Measurements from ENCODE around the gene DHRS12. TPM values are rescaled to one million over a fixed set of nuclear protein-coding genes. Genes with fewer than 3 reads are reported as not detected.

The DHRS12 gene, protein sequence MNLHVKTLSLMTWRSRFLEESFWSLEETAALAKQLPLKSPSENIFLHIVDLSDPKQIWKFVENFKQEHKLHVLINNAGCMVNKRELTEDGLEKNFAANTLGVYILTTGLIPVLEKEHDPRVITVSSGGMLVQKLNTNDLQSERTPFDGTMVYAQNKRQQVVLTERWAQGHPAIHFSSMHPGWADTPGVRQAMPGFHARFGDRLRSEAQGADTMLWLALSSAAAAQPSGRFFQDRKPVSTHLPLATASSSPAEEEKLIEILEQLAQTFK
- total RNA-seq, result 10.2 TPM
- long read RNA-seq, partial matches to known transcripts, result 1 of 7 reads
- long read RNA-seq, other reads (novel, unspliced or antisense), result 5 of 7 reads

DNA sequence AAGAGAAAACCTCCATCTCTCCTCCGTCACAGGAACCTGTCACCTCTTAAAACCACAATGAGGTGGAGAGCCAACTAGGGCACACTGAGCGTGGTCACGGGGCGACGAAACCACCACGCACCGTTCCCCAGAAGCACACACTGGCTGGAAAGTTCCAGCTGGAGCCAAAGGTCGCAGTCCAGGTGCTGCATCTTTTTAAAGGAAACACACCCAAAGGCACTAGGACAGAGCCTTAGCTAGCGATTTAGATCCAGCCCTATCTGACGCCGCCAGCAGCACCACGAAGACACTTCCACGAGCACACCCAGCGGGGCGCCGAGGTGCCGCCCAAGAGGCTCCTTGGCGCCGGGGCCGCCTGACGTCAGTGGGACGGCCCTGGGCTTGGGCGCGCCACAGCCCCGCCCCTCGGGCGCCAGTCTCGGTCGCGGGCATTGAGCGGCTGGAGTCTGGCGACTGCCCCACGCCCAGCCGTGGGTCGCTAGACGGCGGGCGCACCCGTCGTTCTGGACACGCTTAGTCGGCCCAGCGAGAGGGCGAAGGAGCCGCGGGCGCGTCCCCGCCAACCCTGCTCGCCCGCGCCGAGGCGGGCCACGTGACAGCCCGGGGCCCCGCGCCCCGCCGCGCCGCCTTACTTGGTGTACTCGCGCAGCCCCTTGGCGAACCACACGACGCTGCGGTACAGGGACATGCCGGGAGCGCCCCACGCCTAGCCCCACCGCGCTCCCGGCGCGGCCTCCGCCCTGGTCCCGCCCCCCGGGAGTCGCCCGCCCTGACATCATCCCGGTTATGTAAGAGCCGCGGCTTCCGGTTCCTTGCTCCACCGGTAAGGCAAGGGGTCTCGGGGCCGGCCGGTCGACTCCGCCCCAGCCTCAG, at the start of gene DHRS12:
Gene DHRS12, minus strand, starts transcription at position 742 of the 873 bp plus-strand sequence. CDS start 4,504 bp downstream, outside the sequence.
- intact Hi-C loops (cut with DNase I), result loop anchor here (2.0 to 10.0 kb wide), 3 partner anchors 221 to 519 kb away; partner anchors contain the start of genes INTS6 and WDFY2
- DNase-seq (ENCODE audit: missing footprints) (peak; percentile 97), ATAC-seq (peak; percentile 89)

DNA sequence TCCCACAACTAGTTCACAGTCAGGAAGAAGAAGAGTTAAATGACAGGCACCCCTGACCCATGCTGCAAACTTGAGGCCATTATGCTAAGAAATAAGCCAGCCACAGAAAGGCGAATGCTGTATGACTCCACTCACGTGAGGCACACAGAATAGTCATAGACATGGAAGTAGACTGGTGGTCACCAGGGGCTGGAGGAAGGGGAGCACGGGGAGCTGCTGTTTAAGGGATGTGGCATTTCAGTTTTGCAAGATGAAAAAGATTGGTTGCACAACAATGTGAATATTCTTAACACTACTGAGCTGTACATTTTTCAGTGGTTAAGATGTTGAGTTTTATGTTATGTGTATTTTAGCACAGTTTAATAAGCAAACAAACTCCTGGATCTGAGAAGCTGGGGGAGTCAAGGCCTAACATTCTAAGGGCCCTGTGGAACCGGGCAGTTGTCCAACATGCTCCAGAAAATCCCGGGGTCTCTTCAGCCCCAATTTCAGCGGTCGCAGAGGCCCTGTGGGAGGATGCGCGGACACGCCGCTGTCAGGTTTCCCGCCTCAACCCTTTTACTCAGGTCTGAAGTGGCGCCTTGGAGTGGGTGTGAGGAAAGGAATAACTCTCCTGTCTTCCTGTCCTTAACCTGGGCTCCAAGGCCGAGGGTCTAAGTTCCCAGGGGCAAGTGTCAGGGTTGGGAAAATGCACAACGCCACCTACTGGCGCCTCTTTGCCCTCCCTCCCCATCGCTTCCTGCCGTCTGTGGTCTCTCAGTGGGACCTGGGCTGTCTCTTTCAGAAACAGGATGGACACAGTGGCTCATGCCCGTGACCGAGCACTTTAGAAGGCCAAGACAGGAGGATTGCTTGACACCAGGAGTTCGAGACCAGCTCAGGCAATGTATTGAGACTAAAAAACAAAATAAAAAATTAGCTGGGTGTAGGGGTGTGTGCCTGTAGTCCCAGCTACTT, 45.5 kb upstream of the DHRS12 start:
- ATAC-seq (no peak), DNase-seq (ENCODE audit: missing footprints) (no peak)
- intact Hi-C loops (cut with DNase I), result loop anchor here (5.0 kb wide), 1 partner anchor 278 kb away; the partner anchor contains the start of gene NEK5

DNA sequence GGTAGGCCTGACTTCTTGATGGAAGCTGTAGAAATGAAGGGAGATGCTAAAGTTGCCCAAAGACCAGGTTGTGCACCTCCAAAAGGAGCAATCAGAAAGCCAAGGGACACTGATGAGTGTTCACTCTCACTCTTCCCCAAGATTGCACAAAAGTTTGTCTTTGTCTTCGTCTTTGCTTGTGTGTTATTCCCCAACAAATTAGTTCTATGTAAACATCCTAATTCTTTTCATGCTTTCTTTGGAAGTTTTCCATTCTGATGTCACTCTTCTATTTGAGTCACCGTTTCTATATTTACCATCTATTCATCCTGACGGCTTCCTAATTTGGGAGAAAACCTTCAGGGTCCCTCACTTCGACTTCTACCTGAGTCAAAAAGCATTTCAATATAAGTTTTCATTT, 44.7 kb upstream of the DHRS12 start:
- ATAC-seq, result no peak
- intact Hi-C loops (cut with DNase I), result loop anchor here (5.0 kb wide), 1 partner anchor 279 kb away; the partner anchor contains the start of gene NEK5
- no peak for DNase-seq (ENCODE audit: missing footprints)

DNA sequence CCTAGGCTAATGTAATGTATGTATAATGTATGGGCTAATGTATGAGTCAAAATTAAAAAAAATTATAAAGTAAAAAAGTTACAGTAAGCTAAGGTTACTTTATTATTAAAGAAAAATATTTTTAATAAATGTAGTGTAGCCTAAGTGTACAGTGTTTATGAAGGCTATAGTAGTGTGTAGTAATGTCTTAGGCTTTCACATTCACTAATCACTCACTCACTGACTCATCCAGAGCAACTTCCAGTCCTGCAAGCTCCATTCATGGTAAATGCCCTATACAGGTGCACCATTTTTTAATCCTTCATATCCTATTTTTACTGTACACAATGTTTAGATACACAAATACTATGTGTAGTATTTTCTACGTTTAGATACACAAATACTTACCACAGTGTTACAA, 42.8 kb upstream of the DHRS12 start:
- DNase-seq (ENCODE audit: missing footprints), result no peak
- ATAC-seq, result no peak
- intact Hi-C loops (cut with DNase I), result loop anchor here (5.0 kb wide), 1 partner anchor 281 kb away; the partner anchor contains the start of gene NEK5

DNA sequence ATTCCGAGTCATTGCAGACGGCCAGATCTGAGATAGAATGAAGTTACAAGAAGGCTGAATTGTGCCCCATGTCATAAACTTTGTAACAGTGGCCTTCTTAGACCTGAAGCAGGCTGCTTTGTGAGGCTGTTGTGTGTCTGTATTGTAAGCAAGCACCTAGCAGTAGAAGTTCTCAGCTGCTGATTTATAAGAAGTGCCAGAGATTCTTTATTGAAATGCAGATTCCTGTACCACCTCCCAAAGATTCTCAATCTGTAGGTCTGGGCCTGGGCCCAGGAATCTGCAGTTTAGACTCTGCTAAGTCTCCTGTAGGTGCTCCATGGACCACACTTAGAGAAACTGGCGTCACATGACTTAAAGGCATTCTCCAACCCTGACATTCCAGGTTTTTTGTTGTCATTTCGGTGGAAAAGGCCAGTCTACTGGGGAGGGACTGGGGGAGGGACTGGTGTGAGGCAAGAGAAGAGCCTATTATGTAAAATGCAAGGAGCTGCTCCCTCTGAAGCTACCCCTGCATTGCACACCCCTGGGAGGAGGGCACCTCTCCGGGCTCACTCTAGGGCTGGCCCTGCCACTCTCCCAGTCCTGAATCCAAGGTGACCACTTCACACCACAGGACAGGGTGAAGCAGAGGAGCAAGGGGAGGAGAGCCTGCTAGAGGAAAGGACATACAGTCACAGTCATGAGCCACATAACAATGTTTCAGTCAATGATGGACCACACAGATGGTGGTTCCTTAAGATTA, 41.8 kb upstream of the DHRS12 start:
- no peak for DNase-seq (ENCODE audit: missing footprints)
- intact Hi-C loops (cut with DNase I), result loop anchor here (5.0 kb wide), 1 partner anchor 282 kb away; the partner anchor contains the start of gene NEK5
- ATAC-seq, result no peak

DNA sequence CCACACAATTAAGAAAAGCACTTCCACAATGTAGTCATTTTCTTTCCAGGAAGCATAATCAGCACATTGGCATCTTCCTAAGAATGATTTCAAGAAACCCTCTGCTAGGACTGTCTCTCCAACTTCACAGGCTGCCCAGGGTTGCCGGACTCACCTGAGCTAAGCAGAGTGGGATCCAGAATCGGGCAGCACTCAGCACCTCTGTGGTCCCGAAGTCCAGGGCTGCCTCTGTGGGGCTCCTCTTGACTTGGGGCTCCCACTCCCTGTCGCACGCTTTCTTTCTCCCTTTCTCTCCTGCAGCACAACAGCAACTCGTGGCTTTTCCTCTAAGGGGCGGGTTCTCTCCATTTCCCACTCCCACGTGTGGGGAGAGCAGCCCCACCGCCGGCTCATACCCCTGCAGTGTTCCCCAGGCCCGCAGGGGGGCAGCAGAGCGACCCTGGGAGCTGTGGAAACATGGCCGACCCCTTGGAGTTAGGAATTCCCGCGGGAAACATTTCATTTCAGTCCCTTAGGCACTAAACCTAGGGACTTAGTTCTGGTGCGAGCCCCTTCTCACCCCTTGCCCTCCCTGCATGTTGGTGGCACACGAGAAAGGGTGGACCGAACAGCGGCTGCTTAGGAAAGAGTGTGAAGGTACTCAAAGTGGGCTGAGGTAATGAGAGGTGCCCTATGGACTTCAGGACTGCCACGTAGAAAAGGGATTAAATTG, 41.1 kb upstream of the DHRS12 start, which contains the start of gene TMEM272:
Gene TMEM272, minus strand, starts transcription at position 316 of the 712 bp plus-strand sequence. CDS start 6,647 bp downstream, outside the sequence.
- intact Hi-C loops (cut with DNase I), result loop anchor here (5.0 kb wide), 1 partner anchor 282 kb away; the partner anchor contains the start of gene NEK5
- peak; percentile 77 for DNase-seq (ENCODE audit: missing footprints)
- ATAC-seq, result peak; percentile 76

DNA sequence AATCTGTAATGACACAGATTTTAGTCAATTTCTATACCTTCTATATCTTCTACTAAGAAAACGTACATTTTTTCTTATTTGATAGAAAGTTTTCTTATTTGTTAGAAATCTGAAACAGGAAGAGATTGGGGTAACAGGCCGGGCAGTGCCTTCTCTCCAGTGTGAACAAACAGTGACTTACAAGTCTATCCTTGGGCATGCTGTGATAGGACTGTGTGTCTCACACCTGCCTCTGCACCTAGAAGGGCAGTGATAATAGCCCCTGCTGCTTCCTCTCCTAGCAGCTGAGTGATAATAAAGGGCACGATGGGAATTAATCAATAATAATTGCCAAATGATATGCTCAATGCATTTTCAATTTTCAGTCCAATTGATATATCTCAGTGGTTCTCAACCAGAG, 39.6 kb upstream of the DHRS12 start:
- DNase-seq (ENCODE audit: missing footprints) (no peak), ATAC-seq (no peak)
- intact Hi-C loops (cut with DNase I), result no loop called here

DNA sequence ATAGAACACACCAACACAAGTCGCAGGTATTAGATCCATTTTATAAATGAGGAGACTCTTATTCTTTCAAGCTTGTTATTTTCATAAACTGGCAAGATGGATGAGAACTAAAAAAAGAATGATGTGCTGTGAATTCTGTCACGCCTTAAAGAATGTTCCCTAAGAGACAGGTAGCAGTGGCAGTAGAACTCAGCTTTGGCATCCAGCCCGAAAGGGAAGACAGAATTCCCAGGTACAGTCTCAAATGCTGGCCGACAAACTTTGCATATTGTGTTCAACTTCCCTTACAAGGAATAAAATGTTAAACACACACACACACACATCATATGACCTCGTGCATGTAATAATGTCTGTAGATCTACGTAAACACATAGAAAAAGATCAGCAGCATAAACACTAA, 37.8 kb upstream of the DHRS12 start:
- ATAC-seq (no peak), DNase-seq (ENCODE audit: missing footprints) (no peak)
- intact Hi-C loops (cut with DNase I), result no loop called here

DNA sequence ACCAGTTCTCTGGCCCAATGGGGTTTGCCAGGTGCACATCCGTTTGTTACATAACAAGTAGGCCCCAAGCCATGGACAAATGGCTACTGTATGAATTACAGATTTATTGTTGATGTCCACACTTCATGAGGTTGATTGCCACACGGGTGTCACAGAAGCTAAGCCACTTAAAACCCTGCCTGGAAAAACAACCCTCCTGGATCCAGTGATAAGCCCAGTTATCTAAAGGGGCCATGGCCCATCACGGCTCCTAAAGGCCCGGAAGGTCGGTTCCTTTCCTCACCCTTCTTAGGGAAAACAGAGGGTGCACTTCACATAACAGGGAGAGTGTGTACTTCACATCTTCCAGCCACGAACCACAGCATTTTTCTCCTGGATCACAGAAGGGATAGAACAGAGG, 37.0 kb upstream of the DHRS12 start:
- ATAC-seq (no peak), DNase-seq (ENCODE audit: missing footprints) (no peak)
- intact Hi-C loops (cut with DNase I), result no loop called here

DNA sequence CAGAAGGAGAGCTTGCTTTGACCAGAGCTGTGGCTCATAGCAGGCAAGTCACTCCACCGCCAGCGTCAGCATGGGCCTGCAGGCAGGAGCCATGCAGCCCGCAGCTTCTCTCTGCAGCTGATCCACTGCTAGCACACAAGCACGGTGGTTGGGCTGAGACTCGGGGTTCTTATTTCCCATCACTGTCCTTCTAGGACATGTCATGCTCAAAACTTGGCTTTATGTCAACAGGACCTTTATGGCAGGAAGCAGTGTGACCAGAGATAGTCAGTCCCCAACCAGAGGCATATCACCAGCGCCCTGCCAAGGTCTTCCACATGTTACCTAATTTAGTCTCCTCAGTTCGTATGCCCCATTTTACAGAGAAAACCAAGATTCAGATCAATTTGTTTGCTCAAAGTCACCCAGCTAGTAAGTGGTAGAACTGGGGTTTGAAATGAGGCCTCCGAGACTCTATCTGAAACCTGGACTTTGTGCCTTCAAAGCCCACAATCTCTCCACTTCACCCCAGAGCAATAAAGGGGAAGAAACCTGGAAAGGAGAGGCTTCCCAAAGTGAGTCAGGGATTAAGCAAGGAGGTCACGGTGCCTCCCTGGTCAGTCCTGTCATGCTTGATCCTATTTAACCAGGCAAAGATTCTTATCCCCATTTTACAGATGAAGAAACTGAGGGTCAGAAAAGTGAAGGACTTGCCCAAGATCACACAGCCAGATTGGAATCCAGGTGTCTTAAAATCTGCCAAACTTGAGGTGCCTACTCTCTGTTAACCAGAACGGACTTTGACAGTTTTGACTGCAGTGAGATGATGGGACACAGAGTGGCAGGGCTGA, 36.0 kb upstream of the DHRS12 start:
- intact Hi-C loops (cut with DNase I), result no loop called here
- peak; percentile 35 for ATAC-seq
- DNase-seq (ENCODE audit: missing footprints), result no peak

DNA sequence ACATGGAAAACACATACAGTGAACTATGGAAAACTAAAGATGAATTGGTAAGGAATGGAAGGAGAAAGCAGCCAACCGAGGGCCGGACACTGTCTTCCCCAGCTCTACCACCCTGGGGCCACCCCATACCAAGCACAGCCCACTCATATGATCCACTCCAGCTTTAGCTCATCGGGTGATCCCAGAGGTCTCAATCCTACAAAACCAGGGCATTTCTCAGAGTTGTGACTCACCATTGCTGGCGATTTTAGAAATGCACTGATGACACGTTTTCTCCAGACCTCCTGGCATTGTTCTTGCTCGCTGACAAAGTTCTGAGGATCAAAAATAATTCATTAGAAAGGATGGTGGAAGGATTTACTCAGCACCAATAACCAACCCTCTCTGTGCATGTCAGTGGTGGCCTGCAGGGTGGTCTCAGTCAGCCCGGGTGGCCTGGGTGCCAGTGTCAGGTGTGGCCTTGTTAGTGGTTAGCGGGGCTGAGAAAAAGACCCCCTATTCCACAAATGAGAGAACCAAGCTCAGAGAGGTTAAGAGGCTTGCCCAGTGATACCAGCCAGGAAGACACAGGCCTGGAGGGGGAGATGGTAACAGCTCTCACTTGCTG, 34.4 kb upstream of the DHRS12 start:
- no peak for DNase-seq (ENCODE audit: missing footprints)
- ATAC-seq, result no peak
- intact Hi-C loops (cut with DNase I), result no loop called here

DNA sequence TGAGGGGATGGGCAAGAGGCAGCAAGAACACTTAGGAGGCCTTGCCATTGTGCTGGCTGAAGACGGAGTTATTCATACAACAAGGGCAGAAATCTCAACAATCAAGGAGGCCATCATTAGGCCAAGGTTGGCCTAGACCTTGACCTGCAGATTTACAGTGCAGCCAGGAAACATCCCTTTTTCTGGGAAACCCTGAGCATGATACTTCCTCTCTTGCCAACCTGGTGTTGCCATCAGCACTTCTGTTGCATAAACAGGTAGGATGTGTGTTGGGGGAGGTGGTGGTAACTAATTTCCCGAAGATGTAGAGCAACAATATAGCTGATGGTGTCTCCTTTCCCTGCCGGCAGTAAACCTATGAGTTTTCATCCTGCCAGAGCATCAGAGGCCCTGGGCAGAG, 33.1 kb upstream of the DHRS12 start:
- ATAC-seq (no peak), DNase-seq (ENCODE audit: missing footprints) (no peak)
- intact Hi-C loops (cut with DNase I), result no loop called here

DNA sequence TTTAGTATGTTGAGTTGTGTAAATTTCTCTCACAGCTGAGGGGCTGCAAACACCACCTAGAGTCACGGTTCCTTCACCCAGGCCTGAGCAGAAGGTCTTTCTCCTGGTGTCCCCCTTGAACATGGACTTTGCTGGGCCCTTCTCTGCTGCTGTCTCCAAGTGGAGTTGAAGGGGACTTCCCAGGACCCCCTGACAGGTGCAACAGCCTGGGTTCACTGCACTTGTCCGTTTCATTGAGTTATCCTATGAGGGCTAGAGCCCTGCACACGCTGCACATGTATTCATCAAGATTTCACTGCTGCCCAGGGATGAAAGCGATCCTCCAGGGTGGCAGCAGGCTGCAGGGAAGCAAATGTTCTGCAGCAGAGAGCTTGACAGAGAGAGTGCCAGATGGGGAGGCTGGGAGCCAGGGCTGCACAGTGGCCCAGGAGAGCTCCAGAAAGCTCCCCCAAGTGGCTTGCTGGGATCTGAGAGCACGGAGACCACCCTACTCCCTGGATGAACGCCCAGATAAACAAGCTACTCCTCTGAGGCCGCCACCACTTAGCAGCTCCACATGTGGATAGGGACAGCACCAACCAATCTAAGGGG, 30.7 kb upstream of the DHRS12 start:
- intact Hi-C loops (cut with DNase I), result no loop called here
- DNase-seq (ENCODE audit: missing footprints) (no peak), ATAC-seq (no peak)

DNA sequence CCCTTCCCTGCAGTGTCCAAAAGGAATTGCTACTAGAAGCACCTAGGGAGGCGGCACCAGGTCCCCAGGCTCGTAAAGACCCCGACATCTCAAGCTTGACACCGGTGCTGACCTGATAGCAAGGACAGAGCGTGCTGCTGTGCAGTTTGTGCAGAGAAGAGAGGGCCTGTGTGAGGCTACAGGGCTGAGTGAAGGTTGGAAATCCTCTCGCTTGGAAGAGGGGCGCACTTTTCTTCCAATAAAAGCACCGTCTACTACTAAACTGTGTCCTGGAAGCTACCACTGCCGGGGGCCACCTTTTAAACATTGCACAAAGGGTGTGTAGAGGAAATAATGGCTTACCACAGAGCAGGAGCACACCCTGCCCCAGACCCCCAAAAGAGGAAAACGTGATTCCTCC, 30.0 kb upstream of the DHRS12 start:
- intact Hi-C loops (cut with DNase I), result no loop called here
- DNase-seq (ENCODE audit: missing footprints) (no peak), ATAC-seq (no peak)

DNA sequence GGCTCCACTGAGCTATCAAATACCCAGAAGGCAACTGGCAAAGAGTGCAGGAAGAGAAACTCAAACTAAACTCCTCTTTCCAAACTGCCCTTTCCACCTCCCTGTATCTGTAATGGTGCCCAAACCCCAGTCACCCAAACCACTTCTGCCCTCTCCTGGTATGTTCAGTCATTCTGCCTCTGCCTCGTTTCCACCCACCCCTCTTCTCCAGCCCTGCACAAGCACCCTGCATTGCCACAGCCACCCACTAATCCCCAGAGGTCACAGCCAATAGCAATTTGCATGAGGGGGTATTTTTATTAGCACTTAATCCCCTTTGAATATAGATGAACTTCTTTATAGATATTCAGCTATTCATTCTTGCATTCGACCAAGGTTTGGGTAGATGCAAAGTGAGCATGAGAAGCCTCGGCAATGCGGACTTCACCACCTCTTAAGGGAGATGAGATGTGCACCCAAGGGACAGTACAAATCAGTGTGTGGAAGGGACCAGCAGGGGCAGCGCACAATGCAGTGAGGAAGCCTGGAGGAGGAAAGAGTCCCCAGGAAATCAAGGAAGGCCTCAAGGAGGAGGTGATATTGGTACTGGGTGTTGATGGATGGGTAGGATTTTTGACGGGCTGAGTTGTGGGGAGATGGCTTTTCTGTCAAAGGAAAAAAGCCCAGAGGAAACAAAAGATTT, 28.6 kb upstream of the DHRS12 start:
- intact Hi-C loops (cut with DNase I), result loop anchor here (1.0 kb wide), 1 partner anchor 17 kb away; no protein-coding TSS in a partner anchor
- peak; percentile 83 for ATAC-seq
- no peak for DNase-seq (ENCODE audit: missing footprints)

Measured in Right ventricle myocardium inferior (tissue), 1 donor.